Hematopoietic multipotent progenitor cell treated with erythropoietin and hydrocortisone succinate and interleukin-3 and kit ligand, for 17 days (in vitro differentiated cells): Measurements from ENCODE around the gene ITPR1.
"Not testable (repeated sequence)": the region's sequence is repeated elsewhere in the genome, so short reads cannot be mapped to it uniquely, and the experiment has no call there.

Experiments used
- DNase-seq: peaks from one replicate; pipeline ENCODE4 v3.0.0-alpha.2; 2015; ENCODE audit warnings: low spot score

Gene ITPR1

GRCh38 chr3:4571690-4572334, 78.7 kb downstream of the ITPR1 start:
- DNase-seq, result peak; percentile 13

DNA sequence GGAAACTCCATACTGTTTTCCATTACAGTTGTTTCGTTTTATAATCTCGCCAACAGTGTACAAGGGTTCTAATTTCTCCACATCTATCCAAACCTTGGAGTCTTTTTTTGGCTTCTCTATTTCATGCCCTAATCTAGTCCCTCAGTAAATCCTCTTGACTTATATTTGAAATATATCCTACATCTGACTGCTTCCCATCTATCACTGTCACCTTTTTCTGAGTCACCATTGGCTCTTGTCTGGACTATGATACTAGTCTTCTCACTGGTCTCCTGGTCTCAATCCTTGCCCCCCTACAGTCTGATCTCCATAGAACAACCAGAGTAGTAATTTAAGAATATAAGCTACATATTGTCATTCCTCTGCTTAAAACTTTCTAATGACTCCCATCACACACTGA, 80.0 kb downstream of the ITPR1 start:
- no peak for DNase-seq

DNA sequence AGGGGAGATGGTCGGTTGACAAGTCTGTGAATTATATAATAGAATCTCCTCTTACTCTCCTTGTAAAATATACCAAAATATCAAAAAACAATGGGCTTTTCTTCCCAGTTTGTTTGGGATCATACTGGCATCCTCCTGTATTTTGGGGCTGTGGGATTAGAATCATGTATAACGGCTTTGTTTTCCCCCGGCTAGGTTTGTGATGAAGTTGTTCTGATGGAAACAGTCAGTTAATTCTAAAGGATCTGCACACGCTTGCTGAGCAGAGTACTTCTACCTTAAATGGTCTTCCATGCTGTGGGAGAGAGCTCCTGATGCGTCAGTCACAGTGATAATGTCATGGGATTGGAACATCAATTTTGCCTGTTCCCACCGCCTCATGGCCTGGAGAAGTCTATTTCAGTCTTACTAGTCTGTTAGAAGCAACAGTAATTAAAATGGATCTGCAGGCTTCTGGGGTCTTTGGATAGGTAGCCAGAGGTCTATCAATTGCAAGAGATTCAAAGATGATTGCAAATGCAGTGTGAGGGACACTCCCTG, 81.3 kb downstream of the ITPR1 start:
- DNase-seq, result no peak

GRCh38 chr3:4575381-4575780, 82.2 kb downstream of the ITPR1 start:
- no peak for DNase-seq

DNA sequence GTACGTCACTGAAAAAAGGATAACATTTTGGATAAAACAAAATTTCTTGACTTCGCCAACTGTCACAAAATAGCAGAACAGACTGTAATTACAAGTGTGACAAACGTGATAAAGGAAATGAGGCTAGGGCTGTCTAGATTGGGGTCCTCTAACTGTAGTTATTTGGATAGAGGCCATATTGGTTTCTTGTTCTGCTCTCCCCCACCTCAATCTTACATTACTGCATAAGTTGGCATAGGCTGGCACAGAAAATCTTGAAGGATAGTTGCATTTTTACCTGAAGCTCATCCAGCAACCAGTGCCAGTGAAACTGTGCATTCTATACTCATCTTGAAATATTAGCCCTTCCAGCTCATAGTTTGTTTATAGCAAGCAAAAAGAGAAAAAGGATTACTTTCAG, 84.6 kb downstream of the ITPR1 start:
- no peak for DNase-seq

GRCh38 chr3:4580346-4581123, 87.4 kb downstream of the ITPR1 start:
- no peak for DNase-seq

GRCh38 chr3:4581124-4581424, 87.9 kb downstream of the ITPR1 start:
- DNase-seq, result no peak

DNA sequence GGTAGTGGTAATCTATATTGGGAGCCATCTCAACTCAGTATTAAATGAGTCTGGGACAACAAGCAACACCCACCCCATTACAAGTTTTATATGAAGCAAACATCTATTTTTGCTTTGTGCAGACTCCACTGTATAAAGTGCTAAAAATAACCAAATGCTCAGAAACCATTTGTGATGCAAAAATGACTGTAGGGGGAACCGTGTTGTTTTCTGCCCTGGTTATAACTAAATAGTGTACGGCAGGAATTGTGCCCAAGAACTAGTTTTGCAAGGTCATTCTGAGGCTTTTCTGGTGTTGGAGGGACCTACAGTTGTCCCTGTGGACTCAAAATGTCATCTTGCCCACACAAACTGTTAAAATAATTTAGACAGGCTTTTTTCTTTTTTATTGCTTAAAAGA, 88.3 kb downstream of the ITPR1 start:
- no peak for DNase-seq

GRCh38 chr3:4581920-4582611, 88.9 kb downstream of the ITPR1 start:
- no peak for DNase-seq

DNA sequence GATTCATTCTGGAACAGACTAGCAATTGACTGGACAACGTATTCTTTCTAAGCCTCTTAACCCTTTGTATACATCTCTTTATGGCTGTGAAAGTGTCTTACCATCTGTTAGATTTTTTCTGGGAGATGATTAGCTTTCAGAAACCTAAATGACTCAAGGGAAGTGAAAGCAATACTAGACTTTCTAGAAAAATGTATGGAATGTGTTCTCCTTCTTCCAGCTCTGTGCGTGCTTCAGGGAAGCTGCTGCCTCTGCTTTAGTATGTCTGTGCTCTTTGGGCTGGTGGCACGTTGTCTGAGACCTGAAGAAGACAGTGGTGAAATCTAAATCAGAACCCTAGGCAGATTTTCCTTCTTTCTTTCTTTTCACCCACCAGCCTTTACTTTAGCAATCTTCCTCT, 89.5 kb downstream of the ITPR1 start:
- no peak for DNase-seq

DNA sequence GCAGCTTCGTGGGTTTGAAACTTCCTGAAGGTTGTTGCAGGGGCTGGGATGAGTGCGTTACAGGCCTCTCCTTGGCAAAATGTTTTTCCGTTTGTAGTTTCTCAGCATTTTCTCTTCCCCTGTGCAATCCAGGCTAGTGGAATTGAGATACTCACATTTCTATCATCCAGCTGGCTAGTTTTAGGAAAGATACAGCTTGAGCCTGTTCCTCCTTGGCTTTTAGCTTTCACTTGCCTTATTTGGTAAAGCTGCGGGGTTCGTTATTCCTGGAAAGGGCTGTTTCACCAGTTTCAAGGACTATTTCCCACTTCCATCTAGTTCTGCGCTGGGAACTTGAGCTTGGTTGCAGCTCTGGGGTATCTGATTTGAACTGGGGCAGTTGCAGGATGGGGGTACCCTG, 90.3 kb downstream of the ITPR1 start:
- no peak for DNase-seq

DNA sequence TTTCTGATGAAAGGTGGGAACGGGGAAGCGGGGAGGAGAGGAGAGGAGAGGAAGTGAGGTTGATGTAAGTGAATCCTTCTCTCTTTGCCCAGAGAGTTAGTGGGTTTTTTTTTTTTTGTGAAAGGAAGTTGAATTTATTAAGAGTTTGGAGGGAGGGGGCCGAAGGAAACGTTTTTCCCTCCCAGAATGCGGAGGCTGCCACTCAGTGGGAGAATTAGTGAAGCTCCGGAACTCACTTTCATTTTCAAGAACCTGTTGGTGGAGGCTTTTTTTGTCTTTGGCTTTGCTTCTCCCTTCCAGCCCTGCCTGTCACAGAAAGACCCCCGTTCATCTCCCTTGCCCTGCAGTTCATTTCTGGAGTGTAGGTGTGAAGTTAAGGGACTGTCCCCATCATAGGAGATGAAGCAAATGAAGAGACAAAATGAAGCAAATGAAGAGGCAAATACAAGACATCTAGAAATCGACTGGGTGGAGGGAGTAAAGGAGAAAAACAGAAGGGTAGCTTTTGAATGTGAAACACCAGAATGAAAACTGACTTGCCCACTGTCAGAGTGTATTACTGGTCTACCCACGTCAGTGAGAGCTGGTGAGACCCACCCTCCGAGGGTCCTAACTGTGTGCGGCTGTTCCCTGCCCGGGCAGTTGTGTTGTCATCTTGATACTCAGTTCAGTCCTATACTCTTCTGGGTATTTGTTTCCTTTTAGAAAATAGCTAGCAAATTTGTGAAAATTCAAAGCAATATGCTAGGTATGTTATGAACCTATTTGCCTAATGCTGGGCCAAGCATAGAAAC, 91.5 kb downstream of the ITPR1 start:
- DNase-seq, result peak; percentile 8

- DNase-seq, result no peak
These were observed 93.2 kb downstream of the ITPR1 start for GRCh38 chr3:4586381-4586780.

- DNase-seq, result no peak
These were observed 94.1 kb downstream of the ITPR1 start for GRCh38 chr3:4587061-4587837.

DNA sequence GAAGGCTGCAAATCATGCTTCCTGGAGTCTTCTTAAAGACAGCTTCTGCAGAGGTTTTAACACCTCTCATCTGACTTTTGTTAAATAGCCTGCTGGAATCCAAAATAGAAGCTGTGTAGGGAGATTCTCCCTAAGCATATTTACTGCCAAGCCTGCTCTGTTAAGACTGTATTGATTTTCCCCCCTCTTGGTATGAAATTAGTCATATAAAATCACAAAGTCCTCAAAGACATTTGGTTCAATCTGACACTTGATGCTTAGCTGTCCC, 94.6 kb downstream of the ITPR1 start:
- DNase-seq, result no peak

- no peak for DNase-seq
These were observed 95.3 kb downstream of the ITPR1 start for GRCh38 chr3:4588466-4588865.

DNA sequence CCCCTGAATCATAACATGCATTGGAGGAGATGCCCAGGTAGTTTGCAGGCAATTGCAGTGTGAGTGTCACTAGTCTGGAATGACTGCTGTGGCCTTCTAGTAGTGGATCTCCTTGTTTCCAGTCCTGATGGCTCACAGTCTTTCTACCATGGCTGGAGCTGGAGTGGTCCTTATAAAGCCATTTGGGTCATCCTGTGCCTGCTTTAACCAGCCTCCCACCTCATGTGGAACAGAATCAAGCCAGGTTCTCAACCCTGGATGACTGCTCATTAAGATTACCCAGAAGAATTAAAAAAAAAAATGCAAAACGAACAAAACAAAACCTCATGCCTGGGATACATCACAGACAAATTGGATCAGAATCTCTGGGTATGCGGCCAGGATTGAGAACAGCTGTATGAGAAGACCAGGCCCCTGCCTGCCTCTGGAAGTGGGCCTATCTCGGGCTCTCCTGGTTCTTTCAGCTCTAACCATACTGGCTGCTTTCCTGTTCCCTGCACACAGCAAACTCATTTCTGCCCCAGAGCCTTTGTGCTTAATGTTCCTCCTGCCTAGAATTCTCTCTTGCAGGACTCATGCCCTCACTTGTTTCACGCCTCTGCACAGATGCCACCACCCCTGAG, 96.4 kb downstream of the ITPR1 start:
- DNase-seq, result no peak

GRCh38 chr3:4590849-4591248, 97.7 kb downstream of the ITPR1 start:
- DNase-seq, result not testable (repeated sequence)

DNA sequence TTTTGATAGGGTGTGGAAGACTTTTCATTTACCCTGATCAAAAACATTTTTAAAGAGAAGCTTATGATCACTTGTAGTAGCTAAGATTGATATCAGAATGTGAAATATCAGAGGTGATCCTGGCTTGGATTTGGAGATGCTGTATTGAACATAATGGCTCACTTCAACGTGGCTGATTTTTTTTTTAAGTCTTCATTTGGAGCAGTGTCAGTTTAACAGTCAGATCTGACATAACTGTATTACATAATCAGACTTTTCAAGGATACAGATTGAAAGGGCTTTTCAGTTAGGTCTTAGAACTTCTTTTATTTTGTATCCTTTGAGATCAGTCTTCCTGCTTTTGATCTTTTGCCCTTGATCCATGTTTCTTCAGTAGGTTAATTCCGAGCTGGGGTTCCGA, 98.5 kb downstream of the ITPR1 start:
- no peak for DNase-seq

GRCh38 chr3:4593014-4593413, 99.9 kb downstream of the ITPR1 start:
- no peak for DNase-seq

GRCh38 chr3:4595710-4596113, 102.6 kb downstream of the ITPR1 start:
- DNase-seq, result no peak
